SK-N-SH (cell line): ENCODE data around the gene CZIB. TPM values are rescaled to one million over a fixed set of nuclear protein-coding genes. Genes with fewer than 3 reads are reported as not detected.

Experiments used
- CTCF ChIA-PET: fragments of 300-600, 350-600 bp; formaldehyde crosslinking; extraction: SDS; loops from one replicate; lab custom pipeline; 2021; lab: Yijun Ruan, JAX
- POLR2A ChIA-PET: fragments of 350-600 bp; sonication (Branson Sonifier 250); formaldehyde crosslinking; extraction: SDS; loops from one replicate; lab custom pipeline; 2020; ENCODE audit warnings: antibody characterized with exemption, inconsistent platforms; lab: Yijun Ruan, JAX
- DNase-seq: peaks from one replicate; pipeline ENCODE4 v3.0.0; 2012
- H2AFZ ChIP-seq: fragments of 200-600 bp; sonication (generic); 2 replicates; pipeline ENCODE4 v1.8.1; 2016; ENCODE audit warnings: antibody characterized with exemption, mild to moderate bottlenecking, low read depth
- H3F3A ChIP-seq: fragments of 200-600 bp; sonication (generic); replicated peaks from 2 replicates; pipeline ENCODE3; 2016; ENCODE audit warnings: antibody characterized with exemption, mild to moderate bottlenecking; ENCODE audit not compliant: insufficient read depth
- H3K27ac ChIP-seq, 2 experiments: fragments of 200-500 bp in 1 of 2; fragments of 200-600 bp in 1 of 2; sonication (Bioruptor generic) in 1 of 2; sonication (generic), shearing (Covaris generic) in 1 of 2; 2 replicates each; pipeline versions ENCODE4 v1.5.1 to v1.6.1; 2014 to 2016; ENCODE audit warnings: low read depth in 2 of 2, inconsistent platforms in 1 of 2, low read length in 1 of 2, mild to moderate bottlenecking in 1 of 2, mixed read lengths in 1 of 2
- H3K27me3 ChIP-seq: fragments of 200-600 bp; sonication (generic), shearing (Covaris generic); 2 replicates; pipeline ENCODE4 v1.6.1; 2016; ENCODE audit warnings: mixed run types; ENCODE audit not compliant: insufficient read depth
- H3K36me3 ChIP-seq, 2 experiments: fragments of 200-500 bp in 1 of 2; fragments of 200-600 bp in 1 of 2; sonication (Bioruptor generic) in 1 of 2; sonication (generic) in 1 of 2; replicated peaks in 1 of 2; 2 replicates each; pipeline versions ENCODE3 to v1.5.1; 2014 to 2016; ENCODE audit warnings: low read length in 1 of 2, mild to moderate bottlenecking in 1 of 2; ENCODE audit not compliant: insufficient read depth in 2 of 2, control insufficient read depth in 1 of 2
- H3K4me1 ChIP-seq, 2 experiments: fragments of 200-500 bp in 1 of 2; fragments of 200-600 bp in 1 of 2; sonication (Bioruptor generic) in 1 of 2; sonication (generic), shearing (Covaris generic) in 1 of 2; 2 replicates each; pipeline versions ENCODE4 v1.5.1 to v1.6.1; 2014 to 2016; ENCODE audit warnings: low read depth in 1 of 2, low read length in 1 of 2, mixed run types in 1 of 2; ENCODE audit not compliant: insufficient read depth in 2 of 2, control insufficient read depth in 1 of 2
- H3K4me2 ChIP-seq: fragments of 200-600 bp; sonication (generic), shearing (Covaris generic); 2 replicates; pipeline ENCODE4 v1.6.1; 2017; ENCODE audit warnings: mixed run types
- H3K4me3 ChIP-seq, 2 experiments: fragments of 200-500 bp in 1 of 2; fragments of 200-600 bp in 1 of 2; sonication (Bioruptor generic) in 1 of 2; sonication (generic), shearing (Covaris generic) in 1 of 2; 2 replicates each; pipeline versions ENCODE4 v1.5.1 to v1.8.1; 2014 to 2016; ENCODE audit warnings: low read depth in 2 of 2, inconsistent platforms in 1 of 2, low read length in 1 of 2, mild to moderate bottlenecking in 1 of 2, mixed read lengths in 1 of 2, moderate library complexity in 1 of 2
- H3K79me2 ChIP-seq: fragments of 200-600 bp; sonication (generic); 2 replicates; pipeline ENCODE4 v1.8.1; 2017; ENCODE audit warnings: mild to moderate bottlenecking; ENCODE audit not compliant: insufficient read depth
- H3K9ac ChIP-seq: fragments of 200-600 bp; sonication (generic); 2 replicates; pipeline ENCODE4 v1.6.1; 2017; ENCODE audit warnings: mixed run types
- H3K9me2 ChIP-seq: fragments of 200-600 bp; sonication (generic); 2 replicates; pipeline ENCODE4 v1.6.1; 2017; ENCODE audit warnings: mixed run types
- H3K9me3 ChIP-seq: fragments of 200-600 bp; sonication (generic); 2 replicates; pipeline ENCODE4 v1.6.1; 2017; ENCODE audit warnings: mixed run types, mild to moderate bottlenecking, moderate library complexity
- H4K20me1 ChIP-seq: fragments of 200-600 bp; sonication (generic); 2 replicates; pipeline ENCODE4 v1.6.1; 2017; ENCODE audit warnings: mild to moderate bottlenecking, mixed run types; ENCODE audit not compliant: insufficient read depth
- EP300 ChIP-seq, 2 experiments: IDR thresholded peaks; 2 replicates each; pipeline versions ENCODE4 v1.4.0 to v1.6.1; 2012; ENCODE audit warnings: borderline replicate concordance in 1 of 2, low read depth in 1 of 2, low read length in 1 of 2
- FOXJ3 ChIP-seq: sonication (generic); formaldehyde crosslinking; IDR thresholded peaks from 2 replicates; pipeline ENCODE4 v1.5.1; 2020; ENCODE audit warnings: mild to moderate bottlenecking, missing genetic modification reagents
- JUND ChIP-seq: IDR thresholded peaks from 2 replicates; pipeline ENCODE4 v1.4.0; 2012
- MEF2A ChIP-seq: IDR thresholded peaks from 2 replicates; pipeline ENCODE4 v1.4.0; 2012; ENCODE audit warnings: low read depth, borderline replicate concordance
- MXI1 ChIP-seq: IDR thresholded peaks from 2 replicates; pipeline ENCODE4 v1.6.1; 2012; ENCODE audit warnings: mild to moderate bottlenecking, low read depth, low read length, improper control_type of control experiment
- RAD21 ChIP-seq: IDR thresholded peaks from 2 replicates; pipeline ENCODE4 v1.6.1; 2012; ENCODE audit warnings: mild to moderate bottlenecking, low read length
- RXRA ChIP-seq: IDR thresholded peaks from 2 replicates; pipeline ENCODE4 v1.4.0; 2012; ENCODE audit warnings: low read depth, mild to moderate bottlenecking, borderline replicate concordance
- SMC3 ChIP-seq: IDR thresholded peaks from 2 replicates; pipeline ENCODE4 v1.6.1; 2012; ENCODE audit warnings: low read depth, low read length, improper control_type of control experiment
- WGBS: methylation state at CpG from one replicate; pipeline ENCODE4 v1.1.6; 2017; ENCODE audit warnings: low lambda C conversion rate; 5-methylcytosine and 5-hydroxymethylcytosine counted together
- polyA plus RNA-seq, 3 experiments: library from polyadenylated mRNA; depleted of rRNA; stranded (reverse); fragments of >200 nt; gene quantifications; 2 replicates each; pipeline ENCODE4 v1.2.3, GENCODE V29; 2012
- TF ChIP-seq, protein P1 (sequence below): IDR thresholded peaks from 2 replicates; pipeline ENCODE4 v1.4.0; 2012; ENCODE audit warnings: low read depth, borderline replicate concordance
- TF ChIP-seq, protein P2 (sequence below): IDR thresholded peaks from 2 replicates; pipeline ENCODE4 v1.4.0; 2012; ENCODE audit warnings: low read depth
- TF ChIP-seq, protein P3 (sequence below): IDR thresholded peaks from 2 replicates; pipeline ENCODE4 v1.4.0; 2012; ENCODE audit warnings: low read depth, borderline replicate concordance
- TF ChIP-seq, protein P4 (sequence below): fragments of 200-600 bp; sonication (generic); IDR thresholded peaks from 2 replicates; pipeline ENCODE4 v1.6.1; 2017; ENCODE audit warnings: antibody characterized with exemption, mild to moderate bottlenecking, moderate library complexity

CZIB gene
- polyA plus RNA-seq, 1 of the 3 experiments (the other 2 are of a cell fraction) = 69.0 TPM

DNA sequence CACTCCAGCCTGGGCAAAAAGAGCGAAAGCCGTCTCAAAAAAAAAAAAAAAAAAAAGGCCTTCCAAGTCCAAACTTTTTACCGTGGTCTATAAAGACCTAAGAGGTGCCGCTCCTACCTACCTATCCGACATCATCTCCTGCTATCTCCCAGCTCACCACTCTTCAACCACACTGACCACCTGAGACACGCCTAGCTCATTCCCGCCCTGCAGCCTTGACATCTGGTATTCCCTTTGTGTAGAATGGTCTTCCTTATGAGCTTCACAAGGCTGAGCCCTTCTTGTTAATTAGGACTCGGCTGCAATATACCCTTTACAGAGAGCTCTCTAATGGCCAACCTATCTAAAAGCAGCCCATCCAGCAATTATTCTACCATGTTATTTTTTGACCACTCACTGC is 17.2 kb upstream of the CZIB start (continued):
- TF ChIP-seq JUND (no peak), RXRA (no peak), SMC3 (no peak), RAD21 (no peak), EP300 (IDR thresholded peaks at IDR 0.05; ENCODE audit: borderline replicate concordance in 1 of 2, low read depth in 1 of 2, low read length in 1 of 2) (no peak)
- TF ChIP-seq, protein P1, sequence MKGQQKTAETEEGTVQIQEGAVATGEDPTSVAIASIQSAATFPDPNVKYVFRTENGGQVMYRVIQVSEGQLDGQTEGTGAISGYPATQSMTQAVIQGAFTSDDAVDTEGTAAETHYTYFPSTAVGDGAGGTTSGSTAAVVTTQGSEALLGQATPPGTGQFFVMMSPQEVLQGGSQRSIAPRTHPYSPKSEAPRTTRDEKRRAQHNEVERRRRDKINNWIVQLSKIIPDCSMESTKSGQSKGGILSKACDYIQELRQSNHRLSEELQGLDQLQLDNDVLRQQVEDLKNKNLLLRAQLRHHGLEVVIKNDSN = no peak
- TF ChIP-seq, protein P2, sequence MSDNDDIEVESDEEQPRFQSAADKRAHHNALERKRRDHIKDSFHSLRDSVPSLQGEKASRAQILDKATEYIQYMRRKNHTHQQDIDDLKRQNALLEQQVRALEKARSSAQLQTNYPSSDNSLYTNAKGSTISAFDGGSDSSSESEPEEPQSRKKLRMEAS = no peak
- TF ChIP-seq, protein P3, sequence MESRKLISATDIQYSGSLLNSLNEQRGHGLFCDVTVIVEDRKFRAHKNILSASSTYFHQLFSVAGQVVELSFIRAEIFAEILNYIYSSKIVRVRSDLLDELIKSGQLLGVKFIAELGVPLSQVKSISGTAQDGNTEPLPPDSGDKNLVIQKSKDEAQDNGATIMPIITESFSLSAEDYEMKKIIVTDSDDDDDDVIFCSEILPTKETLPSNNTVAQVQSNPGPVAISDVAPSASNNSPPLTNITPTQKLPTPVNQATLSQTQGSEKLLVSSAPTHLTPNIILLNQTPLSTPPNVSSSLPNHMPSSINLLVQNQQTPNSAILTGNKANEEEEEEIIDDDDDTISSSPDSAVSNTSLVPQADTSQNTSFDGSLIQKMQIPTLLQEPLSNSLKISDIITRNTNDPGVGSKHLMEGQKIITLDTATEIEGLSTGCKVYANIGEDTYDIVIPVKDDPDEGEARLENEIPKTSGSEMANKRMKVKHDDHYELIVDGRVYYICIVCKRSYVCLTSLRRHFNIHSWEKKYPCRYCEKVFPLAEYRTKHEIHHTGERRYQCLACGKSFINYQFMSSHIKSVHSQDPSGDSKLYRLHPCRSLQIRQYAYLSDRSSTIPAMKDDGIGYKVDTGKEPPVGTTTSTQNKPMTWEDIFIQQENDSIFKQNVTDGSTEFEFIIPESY = no peak
- TF ChIP-seq, protein P4, sequence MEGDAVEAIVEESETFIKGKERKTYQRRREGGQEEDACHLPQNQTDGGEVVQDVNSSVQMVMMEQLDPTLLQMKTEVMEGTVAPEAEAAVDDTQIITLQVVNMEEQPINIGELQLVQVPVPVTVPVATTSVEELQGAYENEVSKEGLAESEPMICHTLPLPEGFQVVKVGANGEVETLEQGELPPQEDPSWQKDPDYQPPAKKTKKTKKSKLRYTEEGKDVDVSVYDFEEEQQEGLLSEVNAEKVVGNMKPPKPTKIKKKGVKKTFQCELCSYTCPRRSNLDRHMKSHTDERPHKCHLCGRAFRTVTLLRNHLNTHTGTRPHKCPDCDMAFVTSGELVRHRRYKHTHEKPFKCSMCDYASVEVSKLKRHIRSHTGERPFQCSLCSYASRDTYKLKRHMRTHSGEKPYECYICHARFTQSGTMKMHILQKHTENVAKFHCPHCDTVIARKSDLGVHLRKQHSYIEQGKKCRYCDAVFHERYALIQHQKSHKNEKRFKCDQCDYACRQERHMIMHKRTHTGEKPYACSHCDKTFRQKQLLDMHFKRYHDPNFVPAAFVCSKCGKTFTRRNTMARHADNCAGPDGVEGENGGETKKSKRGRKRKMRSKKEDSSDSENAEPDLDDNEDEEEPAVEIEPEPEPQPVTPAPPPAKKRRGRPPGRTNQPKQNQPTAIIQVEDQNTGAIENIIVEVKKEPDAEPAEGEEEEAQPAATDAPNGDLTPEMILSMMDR = no peak

DNA sequence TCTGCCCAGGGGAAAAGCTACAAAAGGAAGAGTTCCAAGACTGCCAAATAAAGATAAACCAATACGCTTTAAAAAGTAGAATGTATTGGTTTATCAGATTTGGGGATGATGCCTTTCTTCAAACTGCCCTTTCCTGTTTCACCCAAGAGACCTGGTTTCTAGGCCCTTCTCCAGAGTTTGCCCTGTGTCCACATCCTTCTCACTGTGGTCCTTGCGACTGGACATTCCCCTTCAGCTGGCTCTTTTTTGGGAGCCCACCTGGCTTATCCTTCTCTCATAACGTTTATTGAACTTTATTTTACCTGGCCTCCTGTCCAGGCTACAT is 490 bp upstream of the CZIB start:
- Histone ChIP-seq H3K36me3 (peaks cover 12 to 27% of the 10 kb centered on the region in 2 experiments), H3K27ac (peak overlapping the region; percentile 87 to 94), H3K27me3 (no peaks in the 10 kb centered on the region), H3K4me1 (peaks cover 16% of the 10 kb centered on the region in 2 experiments; a peak in 2 of 4 replicates), H3K4me2 (peak overlapping the region; percentile 89), H2AFZ (peak overlapping the region; percentile 77), H3K79me2 (peaks cover 17% of the 10 kb centered on the region; the same call in 1 of the 2 replicates), H3K9ac (peak overlapping the region; percentile 84), H3K9me3 (no peaks in the 10 kb centered on the region), H4K20me1 (no peaks in the 10 kb centered on the region), H3F3A (peaks cover 4% of the 10 kb centered on the region), H3K9me2 (no peaks in the 10 kb centered on the region), H3K4me3 (peak overlapping the region; percentile 63 to 77)
- 33% methylated on average over 3 of the region's 3 CpGs for WGBS
- CTCF ChIA-PET = interaction anchor here (0.8 to 1.4 kb wide), 2 partner anchors 17 to 173 kb away, joined by 3 read pairs; partner anchors contain the start of gene MAGOH
- peak; percentile 14 for DNase-seq
- no peak for TF ChIP-seq JUND
- no peak for TF ChIP-seq MEF2A
- TF ChIP-seq FOXJ3 (CRISPR knock-in tag) = no peak
- TF ChIP-seq, protein P1 = no peak
- no peak for TF ChIP-seq MXI1
- POLR2A ChIA-PET = interaction anchor here (1.0 kb wide), 1 partner anchor 18 kb away, joined by 3 read pairs; the partner anchor contains the start of gene MAGOH
